HEK293 (cell line): ENCODE measurements around the gene NCOA7.
A peak's percentile ranks its signal among the peaks of the same experiment; 100 is the strongest.

Source experiments
- CTCF ChIA-PET: fragments of 350-600 bp; formaldehyde crosslinking; extraction: SDS; loops from one replicate; lab custom pipeline; 2021; ENCODE audit warnings: antibody characterized with exemption; lab: Yijun Ruan, JAX
- POLR2A ChIA-PET: fragments of 300-600 bp; formaldehyde crosslinking; extraction: SDS; loops from one replicate; lab custom pipeline; 2020; ENCODE audit warnings: antibody characterized with exemption, inconsistent platforms; lab: Yijun Ruan, JAX
- H3K27ac ChIP-seq: fragments of 200-500 bp; sonication (Bioruptor generic); 2 replicates; pipeline ENCODE4 v1.5.1; 2014; ENCODE audit warnings: low read depth, low read length, control low read depth, inconsistent platforms; ENCODE audit errors: extremely low read depth
- H3K36me3 ChIP-seq, 2 experiments: fragments of 200-500 bp in 1 of 2; sonication (Bioruptor generic) in 1 of 2; 1 replicate in 1 of 2; 2 replicates in 1 of 2; pipeline ENCODE4 v1.5.1; 2014 to 2017; ENCODE audit warnings: inconsistent platforms in 2 of 2, low read length in 2 of 2; ENCODE audit not compliant: control insufficient read depth in 2 of 2, insufficient read depth in 1 of 2
- H3K4me1 ChIP-seq: fragments of 200-500 bp; sonication (Bioruptor generic); 2 replicates; pipeline ENCODE4 v1.5.1; 2014; ENCODE audit warnings: mild to moderate bottlenecking, low read length, inconsistent platforms; ENCODE audit not compliant: control insufficient read depth, insufficient read depth
- H3K4me3 ChIP-seq: 2 replicates; pipeline ENCODE4 v1.5.1; 2011; ENCODE audit warnings: low read depth, mild to moderate bottlenecking, control low read depth, low read length, moderate library complexity
- H3K9me3 ChIP-seq: fragments of 200-500 bp; sonication (Bioruptor generic); 2 replicates; pipeline ENCODE4 v1.5.1; 2014; ENCODE audit warnings: low read depth, low read length, inconsistent platforms; ENCODE audit not compliant: control insufficient read depth, insufficient read depth
- AEBP2 ChIP-seq: fragments of 450-650 bp; formaldehyde crosslinking; IDR thresholded peaks from 2 replicates; pipeline ENCODE4 v1.5.1; 2016; ENCODE audit warnings: missing biosample characterization, missing genetic modification characterization, borderline replicate concordance
- EGR2 ChIP-seq: fragments of 450-650 bp; formaldehyde crosslinking; IDR thresholded peaks from 2 replicates; pipeline ENCODE4 v1.5.1; 2016; ENCODE audit warnings: low read depth, missing biosample characterization, missing genetic modification characterization
- INSM2 ChIP-seq: fragments of 450-650 bp; formaldehyde crosslinking; IDR thresholded peaks from 2 replicates; pipeline ENCODE4 v1.5.1; 2016; ENCODE audit warnings: missing biosample characterization, missing genetic modification characterization
- KLF17 ChIP-seq: fragments of 450-650 bp; formaldehyde crosslinking; IDR thresholded peaks from 2 replicates; pipeline ENCODE4 v1.5.1; 2016; ENCODE audit warnings: missing biosample characterization, missing genetic modification characterization
- KLF9 ChIP-seq: fragments of 450-650 bp; formaldehyde crosslinking; IDR thresholded peaks from 2 replicates; pipeline ENCODE4 v1.5.1; 2016; ENCODE audit warnings: missing biosample characterization, missing genetic modification characterization, low read depth
- REST ChIP-seq: fragments of 450-650 bp; formaldehyde crosslinking; IDR thresholded peaks from 2 replicates; pipeline ENCODE4 v1.5.1; 2016; ENCODE audit warnings: missing biosample characterization, missing genetic modification characterization
- SP2 ChIP-seq: fragments of 450-650 bp; formaldehyde crosslinking; IDR thresholded peaks from 2 replicates; pipeline ENCODE4 v1.5.1; 2016; ENCODE audit warnings: missing biosample characterization, missing genetic modification characterization
- SP7 ChIP-seq: fragments of 450-650 bp; formaldehyde crosslinking; IDR thresholded peaks from 2 replicates; pipeline ENCODE4 v1.5.1; 2016; ENCODE audit warnings: missing biosample characterization, missing genetic modification characterization
- TRIM28 ChIP-seq: IDR thresholded peaks from 2 replicates; pipeline ENCODE4 v1.6.1; 2011; ENCODE audit warnings: low read length, control low read depth, borderline replicate concordance
- ZBTB7A ChIP-seq: fragments of 450-650 bp; formaldehyde crosslinking; IDR thresholded peaks from 2 replicates; pipeline ENCODE4 v1.5.1; 2016; ENCODE audit warnings: low read depth, missing biosample characterization, missing genetic modification characterization
- ZFP69B ChIP-seq: fragments of 450-650 bp; formaldehyde crosslinking; IDR thresholded peaks from 2 replicates; pipeline ENCODE4 v1.5.1; 2016; ENCODE audit warnings: missing biosample characterization, missing genetic modification characterization
- ZIC2 ChIP-seq: fragments of 450-650 bp; formaldehyde crosslinking; IDR thresholded peaks from 2 replicates; pipeline ENCODE4 v1.5.1; 2016; ENCODE audit warnings: missing biosample characterization, missing genetic modification characterization
- ZNF155 ChIP-seq: fragments of 450-650 bp; formaldehyde crosslinking; IDR thresholded peaks from 2 replicates; pipeline ENCODE4 v1.5.1; 2016; ENCODE audit warnings: missing biosample characterization, missing genetic modification characterization
- ZNF169 ChIP-seq: fragments of 450-650 bp; formaldehyde crosslinking; IDR thresholded peaks from 2 replicates; pipeline ENCODE4 v1.5.1; 2016; ENCODE audit warnings: missing biosample characterization, missing genetic modification characterization
- ZNF175 ChIP-seq: fragments of 450-650 bp; formaldehyde crosslinking; IDR thresholded peaks from 2 replicates; pipeline ENCODE4 v1.5.1; 2016; ENCODE audit warnings: missing biosample characterization, missing genetic modification characterization
- ZNF202 ChIP-seq: fragments of 450-650 bp; formaldehyde crosslinking; IDR thresholded peaks from 2 replicates; pipeline ENCODE4 v1.5.1; 2016; ENCODE audit warnings: missing biosample characterization, missing genetic modification characterization, borderline replicate concordance
- ZNF223 ChIP-seq: fragments of 450-650 bp; formaldehyde crosslinking; IDR thresholded peaks from 2 replicates; pipeline ENCODE4 v1.5.1; 2016; ENCODE audit warnings: missing biosample characterization, missing genetic modification characterization
- ZNF362 ChIP-seq: fragments of 450-650 bp; formaldehyde crosslinking; IDR thresholded peaks from 2 replicates; pipeline ENCODE4 v1.5.1; 2016; ENCODE audit warnings: missing biosample characterization, missing genetic modification characterization
- ZNF513 ChIP-seq: fragments of 450-650 bp; IDR thresholded peaks from 2 replicates; pipeline ENCODE4 v1.5.1; 2018; ENCODE audit warnings: missing biosample characterization, missing genetic modification characterization
- ZNF544 ChIP-seq: fragments of 450-650 bp; formaldehyde crosslinking; IDR thresholded peaks from 2 replicates; pipeline ENCODE4 v1.5.0; 2017; ENCODE audit warnings: missing biosample characterization, missing genetic modification characterization
- ZNF555 ChIP-seq: fragments of 450-650 bp; formaldehyde crosslinking; conservative IDR thresholded peaks from 2 replicates; pipeline ENCODE4 v1.5.1; 2017; ENCODE audit warnings: missing biosample characterization, mild to moderate bottlenecking, missing genetic modification characterization, inconsistent platforms
- ZNF658 ChIP-seq: fragments of 450-650 bp; formaldehyde crosslinking; IDR thresholded peaks from 2 replicates; pipeline ENCODE4; 2016; ENCODE audit warnings: missing biosample characterization, missing genetic modification characterization
- ZNF747 ChIP-seq: fragments of 450-650 bp; formaldehyde crosslinking; IDR thresholded peaks from 2 replicates; pipeline ENCODE4 v1.5.1; 2016; ENCODE audit warnings: missing biosample characterization, missing genetic modification characterization
- ZNF76 ChIP-seq: fragments of 450-650 bp; formaldehyde crosslinking; IDR thresholded peaks from 2 replicates; pipeline ENCODE4; 2016; ENCODE audit warnings: low read depth, missing biosample characterization, missing genetic modification characterization, borderline replicate concordance
- ZNF776 ChIP-seq: fragments of 450-650 bp; formaldehyde crosslinking; IDR thresholded peaks from 2 replicates; pipeline ENCODE4 v1.5.0; 2017; ENCODE audit warnings: missing biosample characterization, missing genetic modification characterization, borderline replicate concordance
- ZNF777 ChIP-seq: fragments of 450-650 bp; formaldehyde crosslinking; IDR thresholded peaks from 2 replicates; pipeline ENCODE4 v1.5.1; 2017; ENCODE audit warnings: missing biosample characterization, missing genetic modification characterization, borderline replicate concordance

Gene NCOA7

GRCh38 chr6:125746731-125747588 lies 43.8 kb upstream of the NCOA7 start:
- POLR2A ChIA-PET, result interaction anchor here (0.7 to 2.3 kb wide), 6 partner anchors 18 to 384 kb away, joined by 3 to 5 read pairs (median 4); partner anchors contain the start of gene TRMT11
- Histone ChIP-seq H3K4me1 (peaks cover 11% of the 10 kb centered on the region), H3K9me3 (no peaks in the 10 kb centered on the region), H3K36me3 (no peaks in the 10 kb centered on the region), H3K27ac (peak overlapping the region; percentile 93), H3K4me3 (peak overlapping the region; percentile 60)
- CTCF ChIA-PET, result interaction anchor here (1.0 to 1.6 kb wide), 2 partner anchors 433 to 436 kb away, joined by 4 to 7 read pairs; no protein-coding TSS in a partner anchor
- TF ChIP-seq ZNF658 (tag by site-specific recombination) (no peak), ZNF747 (no peak), KLF17 (tag by site-specific recombination) (no peak), ZNF544 (tag by site-specific recombination) (no peak), ZIC2 (no peak), KLF9 (tag by site-specific recombination) (peak; percentile 32; the same call in 1 of the 2 replicates), ZNF776 (tag by site-specific recombination) (no peak), SP2 (peak; percentile 86), ZNF555 (tag by site-specific recombination) (no peak), TRIM28 (peak; percentile 79), ZNF76 (no peak), ZNF169 (tag by site-specific recombination) (no peak), ZNF362 (tag by site-specific recombination) (peak; percentile 92), EGR2 (tag by site-specific recombination) (peak; percentile 60; the same call in 1 of the 2 replicates), ZNF175 (no peak), ZNF155 (tag by site-specific recombination) (no peak), ZFP69B (peak; percentile 83), ZNF777 (tag by site-specific recombination) (no peak), REST (tag by site-specific recombination) (no peak), SP7 (tag by site-specific recombination) (peak; percentile 45; the same call in 1 of the 2 replicates), ZNF202 (tag by site-specific recombination) (no peak), ZNF513 (no peak), INSM2 (0 out of 2 replicates have a peak, but pooled peaks have one; percentile 39), ZBTB7A (tag by site-specific recombination) (no peak), AEBP2 (tag by site-specific recombination) (no peak), ZNF223 (tag by site-specific recombination) (no peak)
